Testis (tissue), 2 donors: Measurements from ENCODE around the gene ATG5.

Experiments
- POLR2A ChIP-seq: fragments of 450-650 bp; IDR thresholded peaks from one replicate; pipeline ENCODE4 v1.6.1; 2017; ENCODE audit warnings: antibody characterized with exemption, mild to moderate bottlenecking, moderate library complexity
- TF ChIP-seq, protein P1 (sequence below), 3 experiments: fragments of 450-650 bp in 2 of 3; fragments of 200-600 bp in 1 of 3; sonication (generic) in 1 of 3; IDR thresholded peaks; one replicate each; pipeline ENCODE4 v1.5.1; 2016 to 2019; ENCODE audit warnings: antibody characterized with exemption in 3 of 3, mild to moderate bottlenecking in 2 of 3, moderate library complexity in 1 of 3

- TF ChIP-seq, protein P1, sequence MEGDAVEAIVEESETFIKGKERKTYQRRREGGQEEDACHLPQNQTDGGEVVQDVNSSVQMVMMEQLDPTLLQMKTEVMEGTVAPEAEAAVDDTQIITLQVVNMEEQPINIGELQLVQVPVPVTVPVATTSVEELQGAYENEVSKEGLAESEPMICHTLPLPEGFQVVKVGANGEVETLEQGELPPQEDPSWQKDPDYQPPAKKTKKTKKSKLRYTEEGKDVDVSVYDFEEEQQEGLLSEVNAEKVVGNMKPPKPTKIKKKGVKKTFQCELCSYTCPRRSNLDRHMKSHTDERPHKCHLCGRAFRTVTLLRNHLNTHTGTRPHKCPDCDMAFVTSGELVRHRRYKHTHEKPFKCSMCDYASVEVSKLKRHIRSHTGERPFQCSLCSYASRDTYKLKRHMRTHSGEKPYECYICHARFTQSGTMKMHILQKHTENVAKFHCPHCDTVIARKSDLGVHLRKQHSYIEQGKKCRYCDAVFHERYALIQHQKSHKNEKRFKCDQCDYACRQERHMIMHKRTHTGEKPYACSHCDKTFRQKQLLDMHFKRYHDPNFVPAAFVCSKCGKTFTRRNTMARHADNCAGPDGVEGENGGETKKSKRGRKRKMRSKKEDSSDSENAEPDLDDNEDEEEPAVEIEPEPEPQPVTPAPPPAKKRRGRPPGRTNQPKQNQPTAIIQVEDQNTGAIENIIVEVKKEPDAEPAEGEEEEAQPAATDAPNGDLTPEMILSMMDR (IDR thresholded peaks at IDR 0.05): no peak
- no peak for TF ChIP-seq POLR2A
Observed at GRCh38 chr6:106135911-106136571, 189.5 kb downstream of the ATG5 start.
